Measurements from ENCODE around the gene SUGP2. TPM values are rescaled to one million over a fixed set of nuclear protein-coding genes. Genes with fewer than 3 reads are reported as not detected.

The SUGP2 gene
- total RNA-seq, 1 experiment from 2014 or later, result 95.2 TPM

DNA sequence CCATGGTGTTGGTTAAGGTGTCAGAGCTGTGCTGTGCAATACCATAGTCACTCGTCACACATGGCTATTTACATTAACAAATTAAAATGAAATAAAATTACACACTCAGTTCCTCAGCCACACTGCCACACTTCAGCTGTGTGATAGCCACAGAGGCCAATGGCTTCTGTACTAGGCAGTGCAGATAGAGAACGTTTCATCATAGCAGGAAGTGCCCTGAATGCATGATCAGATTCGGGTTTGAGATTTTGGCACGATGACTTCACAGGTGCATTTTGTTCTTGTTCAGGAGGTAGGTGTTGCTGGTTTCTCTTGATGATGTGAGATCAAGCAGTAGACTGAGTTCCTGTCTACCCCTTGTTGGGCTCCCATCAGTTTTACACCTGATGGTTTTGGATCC lies 6.6 kb upstream of the SUGP2 start:
- H3K27me3 Mint-ChIP-seq (ENCODE audit: low read depth), result no peaks in the 10 kb centered on the region
- Histone ChIP-seq H3K23ac (ENCODE audit: insufficient read length, low read depth, low read length) (no peak overlapping the region), H3K14ac (ENCODE audit: insufficient read depth, low read length) (no peak overlapping the region), H3K4me1 (ENCODE audit: insufficient read depth, low read length) (no peaks in the 10 kb centered on the region), H3K4ac (ENCODE audit: low read depth, low read length) (no peak overlapping the region), H3K56ac (ENCODE audit: insufficient read length, low read depth, low read length) (no peak overlapping the region), H2BK5ac (ENCODE audit: insufficient read length, low read length) (no peak overlapping the region), H4K20me1 (ENCODE audit: control insufficient read depth, insufficient read depth, insufficient read length) (no peaks in the 10 kb centered on the region), H4K8ac (replicated peaks; ENCODE audit: insufficient read length, low read depth, low read length) (no peak overlapping the region), H3K9me3 (ENCODE audit: control insufficient read depth, low read depth, low read length) (peaks cover 6% of the 10 kb centered on the region), H3K27me3 (ENCODE audit: insufficient read depth, low read length) (no peaks in the 10 kb centered on the region), H3K9ac (ENCODE audit: extremely low read depth, insufficient read length, low read length) (no peak overlapping the region), H2BK20ac (ENCODE audit: low read depth, low read length, poor library complexity, severe bottlenecking) (no peak overlapping the region), H4K91ac (ENCODE audit: insufficient read length, low read depth, low read length) (no peak overlapping the region), H2BK15ac (ENCODE audit: low read depth, low read length) (no peak overlapping the region), H3K23me2 (ENCODE audit: insufficient read length, low read depth, low read length, poor library complexity, severe bottlenecking) (no peaks in the 10 kb centered on the region), H2BK12ac (ENCODE audit: insufficient read length, low read depth, low read length) (no peak overlapping the region), H2BK120ac (ENCODE audit: low read depth, low read length, poor library complexity, severe bottlenecking) (no peak overlapping the region), H3K18ac (ENCODE audit: insufficient read length, low read depth, low read length) (no peak overlapping the region), H2AK5ac (ENCODE audit: insufficient read length, low read length) (no peak overlapping the region), H3T11ph (ENCODE audit: low read length) (no peak overlapping the region), H2AFZ (ENCODE audit: low read length) (no peak overlapping the region), H3K79me2 (ENCODE audit: insufficient read depth, low read length) (peaks cover 24% of the 10 kb centered on the region; the same call in 1 of the 2 replicates), H4K5ac (ENCODE audit: insufficient read length, low read depth, low read length) (no peak overlapping the region), H3K27ac (ENCODE audit: insufficient read length, low read depth, low read length) (no peak overlapping the region), H3K4me2 (ENCODE audit: insufficient read depth, insufficient read length, low read length) (no peak overlapping the region), H3K79me1 (ENCODE audit: insufficient read depth, low read depth, low read length, poor library complexity, severe bottlenecking) (peaks cover 9% of the 10 kb centered on the region)
- peaks cover 0 to 5% of the 10 kb centered on the region in 2 experiments; a peak in 2 of 4 replicates for H3K4me1 Mint-ChIP-seq
- H3K9me3 Mint-ChIP-seq, result peaks cover 14 to 15% of the 10 kb centered on the region in 2 experiments
- peaks cover 47 to 60% (median 58%) of the 10 kb centered on the region in 3 experiments for H3K36me3 Mint-ChIP-seq (ENCODE audit: insufficient read depth in 1 of 3, low read depth in 3 of 3)
- no peak overlapping the region for H3K4me3 Mint-ChIP-seq
- no peak for DNase-seq
- no peak for TF ChIP-seq CTCF (conservative IDR thresholded peaks at IDR 0.05)
- no peak overlapping the region; a peak in 1 of 7 replicates for H3K27ac Mint-ChIP-seq
- no CpG with 5 or more reads among the region's 4 CpGs for WGBS (ENCODE audit: extremely low coverage, insufficient read length, low lambda C conversion rate)
